ENCODE results near the gene PCCA.

DNA sequence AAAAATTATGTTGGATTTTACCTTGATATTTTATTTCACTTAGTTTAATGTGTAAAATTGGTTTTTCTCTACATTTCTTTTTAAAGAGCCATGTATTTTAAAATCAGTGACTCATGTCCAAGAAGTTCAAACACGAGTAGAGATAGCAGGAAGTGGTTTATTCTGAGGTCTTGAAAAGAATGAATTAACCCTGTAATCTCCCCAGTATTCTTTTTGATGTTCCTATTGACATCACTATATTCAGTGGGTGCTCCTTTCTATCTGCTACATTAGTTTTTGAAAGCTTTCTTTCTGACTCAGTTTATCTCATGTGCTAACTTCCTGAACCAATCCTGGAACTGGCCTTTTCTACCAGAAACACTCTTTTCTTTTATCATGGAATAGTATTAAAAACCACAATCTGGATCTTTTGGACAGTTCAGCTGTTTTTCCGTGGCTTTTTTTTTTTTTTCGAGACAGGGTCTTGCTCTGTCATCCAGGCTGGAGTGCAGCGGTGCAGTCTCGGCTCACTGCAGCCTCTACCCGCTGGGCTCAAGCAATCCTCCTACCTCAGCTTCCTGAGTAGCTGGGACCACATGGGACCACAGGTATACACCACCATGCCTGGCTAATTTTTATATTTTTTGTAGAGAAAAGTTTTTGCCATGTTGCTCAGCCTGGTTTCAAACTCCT, 114.9 kb downstream of the PCCA start:
- TF ChIP-seq TCF12 (IDR thresholded peaks at IDR 0.05) (peak; percentile 17; the same call in 1 of the 2 replicates), TEAD4 (IDR thresholded peaks at IDR 0.05; ENCODE audit: borderline replicate concordance, insufficient read depth) (no peak), JUND (IDR thresholded peaks at IDR 0.05) (peak; percentile 52)
- TF ChIP-seq, protein P1, sequence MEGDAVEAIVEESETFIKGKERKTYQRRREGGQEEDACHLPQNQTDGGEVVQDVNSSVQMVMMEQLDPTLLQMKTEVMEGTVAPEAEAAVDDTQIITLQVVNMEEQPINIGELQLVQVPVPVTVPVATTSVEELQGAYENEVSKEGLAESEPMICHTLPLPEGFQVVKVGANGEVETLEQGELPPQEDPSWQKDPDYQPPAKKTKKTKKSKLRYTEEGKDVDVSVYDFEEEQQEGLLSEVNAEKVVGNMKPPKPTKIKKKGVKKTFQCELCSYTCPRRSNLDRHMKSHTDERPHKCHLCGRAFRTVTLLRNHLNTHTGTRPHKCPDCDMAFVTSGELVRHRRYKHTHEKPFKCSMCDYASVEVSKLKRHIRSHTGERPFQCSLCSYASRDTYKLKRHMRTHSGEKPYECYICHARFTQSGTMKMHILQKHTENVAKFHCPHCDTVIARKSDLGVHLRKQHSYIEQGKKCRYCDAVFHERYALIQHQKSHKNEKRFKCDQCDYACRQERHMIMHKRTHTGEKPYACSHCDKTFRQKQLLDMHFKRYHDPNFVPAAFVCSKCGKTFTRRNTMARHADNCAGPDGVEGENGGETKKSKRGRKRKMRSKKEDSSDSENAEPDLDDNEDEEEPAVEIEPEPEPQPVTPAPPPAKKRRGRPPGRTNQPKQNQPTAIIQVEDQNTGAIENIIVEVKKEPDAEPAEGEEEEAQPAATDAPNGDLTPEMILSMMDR (IDR thresholded peaks at IDR 0.05) = no peak
- TF ChIP-seq, protein P2, sequence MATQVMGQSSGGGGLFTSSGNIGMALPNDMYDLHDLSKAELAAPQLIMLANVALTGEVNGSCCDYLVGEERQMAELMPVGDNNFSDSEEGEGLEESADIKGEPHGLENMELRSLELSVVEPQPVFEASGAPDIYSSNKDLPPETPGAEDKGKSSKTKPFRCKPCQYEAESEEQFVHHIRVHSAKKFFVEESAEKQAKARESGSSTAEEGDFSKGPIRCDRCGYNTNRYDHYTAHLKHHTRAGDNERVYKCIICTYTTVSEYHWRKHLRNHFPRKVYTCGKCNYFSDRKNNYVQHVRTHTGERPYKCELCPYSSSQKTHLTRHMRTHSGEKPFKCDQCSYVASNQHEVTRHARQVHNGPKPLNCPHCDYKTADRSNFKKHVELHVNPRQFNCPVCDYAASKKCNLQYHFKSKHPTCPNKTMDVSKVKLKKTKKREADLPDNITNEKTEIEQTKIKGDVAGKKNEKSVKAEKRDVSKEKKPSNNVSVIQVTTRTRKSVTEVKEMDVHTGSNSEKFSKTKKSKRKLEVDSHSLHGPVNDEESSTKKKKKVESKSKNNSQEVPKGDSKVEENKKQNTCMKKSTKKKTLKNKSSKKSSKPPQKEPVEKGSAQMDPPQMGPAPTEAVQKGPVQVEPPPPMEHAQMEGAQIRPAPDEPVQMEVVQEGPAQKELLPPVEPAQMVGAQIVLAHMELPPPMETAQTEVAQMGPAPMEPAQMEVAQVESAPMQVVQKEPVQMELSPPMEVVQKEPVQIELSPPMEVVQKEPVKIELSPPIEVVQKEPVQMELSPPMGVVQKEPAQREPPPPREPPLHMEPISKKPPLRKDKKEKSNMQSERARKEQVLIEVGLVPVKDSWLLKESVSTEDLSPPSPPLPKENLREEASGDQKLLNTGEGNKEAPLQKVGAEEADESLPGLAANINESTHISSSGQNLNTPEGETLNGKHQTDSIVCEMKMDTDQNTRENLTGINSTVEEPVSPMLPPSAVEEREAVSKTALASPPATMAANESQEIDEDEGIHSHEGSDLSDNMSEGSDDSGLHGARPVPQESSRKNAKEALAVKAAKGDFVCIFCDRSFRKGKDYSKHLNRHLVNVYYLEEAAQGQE (IDR thresholded peaks at IDR 0.05; ENCODE audit: low read depth, low read length) = no peak
